HepG2 (cell line): Measurements from ENCODE around the gene IGFLR1. TPM values are rescaled to one million over a fixed set of nuclear protein-coding genes. Genes with fewer than 3 reads are reported as not detected.

ENCODE experiments used
- ARNT2 ChIP-seq: sonication (generic); formaldehyde crosslinking; IDR thresholded peaks from 2 replicates; pipeline ENCODE4 v1.8.0; 2022; ENCODE audit warnings: mild to moderate bottlenecking, low read depth, missing genetic modification reagents, moderate library complexity
- ELF3 ChIP-seq: IDR thresholded peaks from 2 replicates; pipeline ENCODE4 v1.6.1; 2016; ENCODE audit warnings: missing genetic modification reagents, missing compliant biosample characterization
- ETS1 ChIP-seq: sonication (generic); formaldehyde crosslinking; IDR thresholded peaks from 2 replicates; pipeline ENCODE4 v1.4.0; 2020; ENCODE audit warnings: missing genetic modification reagents
- FOXO4 ChIP-seq: sonication (generic); formaldehyde crosslinking; conservative IDR thresholded peaks from 2 replicates; pipeline ENCODE4 v1.8.1; 2023; ENCODE audit warnings: missing genetic modification reagents
- HES4 ChIP-seq: sonication (generic); formaldehyde crosslinking; IDR thresholded peaks from 2 replicates; pipeline ENCODE4 v1.9.0; 2021; ENCODE audit warnings: mild to moderate bottlenecking, missing genetic modification reagents, borderline replicate concordance
- IRF2 ChIP-seq: IDR thresholded peaks from 2 replicates; pipeline ENCODE4 v1.6.1; 2018; ENCODE audit warnings: missing genetic modification reagents, missing compliant biosample characterization
- MAX ChIP-seq: IDR thresholded peaks from 2 replicates; pipeline ENCODE4 v1.6.1; 2012; ENCODE audit warnings: inconsistent platforms
- NBN ChIP-seq: fragments of 450-650 bp; conservative IDR thresholded peaks from 2 replicates; pipeline ENCODE4 v1.6.1; 2017
- POLR2G ChIP-seq: fragments of 200-400 bp; formaldehyde crosslinking; IDR thresholded peaks from 2 replicates; pipeline ENCODE4 v1.6.1; 2018; ENCODE audit warnings: mild to moderate bottlenecking, low read depth, low read length, moderate library complexity
- PPARG ChIP-seq: conservative IDR thresholded peaks from 2 replicates; pipeline ENCODE4 v1.6.1; 2016; ENCODE audit warnings: missing biosample characterization, missing genetic modification reagents
- RBFOX2 ChIP-seq: fragments of 200-400 bp; formaldehyde crosslinking; IDR thresholded peaks from 2 replicates; pipeline ENCODE4 v1.6.1; 2017; ENCODE audit warnings: low read depth, mild to moderate bottlenecking, low read length
- RBM39 ChIP-seq: fragments of 200-400 bp; formaldehyde crosslinking; IDR thresholded peaks from one replicate; pipeline ENCODE4 v1.6.1; 2018; ENCODE audit warnings: antibody characterized with exemption, mild to moderate bottlenecking, low read depth, low read length; ENCODE audit not compliant: poor library complexity, severe bottlenecking
- TEAD2 ChIP-seq: sonication (generic); formaldehyde crosslinking; IDR thresholded peaks from 2 replicates; pipeline ENCODE4 v1.9.0; 2021; ENCODE audit warnings: missing genetic modification reagents
- THRA ChIP-seq: sonication (generic); formaldehyde crosslinking; IDR thresholded peaks from 2 replicates; pipeline ENCODE4 v1.4.0; 2020; ENCODE audit warnings: missing genetic modification reagents, borderline replicate concordance
- USF2 ChIP-seq, 2 experiments: sonication (generic) in 1 of 2; formaldehyde crosslinking in 1 of 2; IDR thresholded peaks; 2 replicates each; pipeline versions ENCODE4 v1.5.1 to v1.6.1; 2011 to 2020; ENCODE audit warnings: borderline replicate concordance in 1 of 2, low read depth in 1 of 2, low read length in 1 of 2, mild to moderate bottlenecking in 1 of 2, missing genetic modification reagents in 1 of 2, moderate library complexity in 1 of 2
- ZNF275 ChIP-seq: sonication (generic); formaldehyde crosslinking; IDR thresholded peaks from 2 replicates; pipeline ENCODE4 v1.8.0; 2022; ENCODE audit warnings: missing genetic modification reagents, mild to moderate bottlenecking, inconsistent platforms, borderline replicate concordance
- ZNF337 ChIP-seq: sonication (generic); formaldehyde crosslinking; IDR thresholded peaks from 2 replicates; pipeline ENCODE4 v1.5.1; 2020; ENCODE audit warnings: missing genetic modification reagents, low read depth, mild to moderate bottlenecking, borderline replicate concordance
- ZNF431 ChIP-seq: sonication (generic); formaldehyde crosslinking; IDR thresholded peaks from 2 replicates; pipeline ENCODE4 v1.9.0; 2022; ENCODE audit warnings: missing genetic modification reagents, low read depth, mild to moderate bottlenecking, borderline replicate concordance
- polyA plus RNA-seq, 8 experiments: library from polyadenylated mRNA; depleted of rRNA in 3 of 8; stranded (reverse) in 7 of 8; unstranded in 1 of 8; fragments of >200 nt; fragmentation: Illumina TruSeq in 4 of 8; extraction: Trizol in 4 of 8; gene quantifications; 2 replicates each; pipeline versions ENCODE4 v1.2.1 to v1.2.3, GENCODE V29; 2011 to 2016; ENCODE audit warnings: low read depth in 4 of 8, missing spikeins in 1 of 8, mixed read lengths in 1 of 8; ENCODE audit not compliant: insufficient read depth in 1 of 8
- total RNA-seq, 5 experiments: library from RNA; depleted of rRNA; stranded (reverse); fragments of >200 nt; fragmentation: Illumina TruSeq; extraction: Trizol; gene quantifications; 2 replicates each; pipeline ENCODE4 v1.2.3, GENCODE V29; 2016; ENCODE audit warnings: low read depth in 1 of 5

The IGFLR1 gene
- total and polyA plus RNA-seq, 2 of the 13 experiments (the other 11 are each of a cell fraction or from before 2014, with no cell fraction given): 5.4 to 8.9 TPM

- TF ChIP-seq PPARG (no peak), RBM39 (no peak), ZNF431 (CRISPR knock-in tag) (no peak), ZNF275 (CRISPR knock-in tag) (no peak), MAX (no peak; the same call in 1 of the 2 replicates), THRA (no peak), POLR2G (0 out of 2 replicates have a peak, but pooled peaks have one; percentile 21), ELF3 (CRISPR knock-in tag) (no peak), RBFOX2 (peak; percentile 47), ZNF337 (no peak), FOXO4 (CRISPR knock-in tag) (no peak), NBN (no peak), ETS1 (CRISPR knock-in tag) (no peak), IRF2 (CRISPR knock-in tag) (no peak), ARNT2 (CRISPR knock-in tag) (no peak), HES4 (CRISPR knock-in tag) (no peak), TEAD2 (CRISPR knock-in tag) (no peak), USF2 (IDR thresholded peaks at IDR 0.05; ENCODE audit: low read depth, low read length) (no peak), USF2 (CRISPR knock-in tag; IDR thresholded peaks at IDR 0.05; ENCODE audit: borderline replicate concordance) (no peak)
Measured at GRCh38 chr19:35756377-35757230, 14.4 kb upstream of the IGFLR1 start, which contains the start of gene HSPB6 (continued).
